Muscle layer of duodenum (tissue), 2 donors: ENCODE data around the gene KIAA1143.

Experiments used
- H3K27ac ChIP-seq: one replicate; pipeline ENCODE4 v1.7.0; 2013; ENCODE audit warnings: mild to moderate bottlenecking, low read length
- H3K27me3 ChIP-seq: one replicate; pipeline ENCODE4 v1.7.0; 2013; ENCODE audit warnings: low read depth, mild to moderate bottlenecking, control low read depth, low read length
- H3K36me3 ChIP-seq, 2 donors: one replicate each; pipeline ENCODE4 v1.7.0; 2013; ENCODE audit warnings: low read length in 2 of 2, control low read depth in 1 of 2, mild to moderate bottlenecking in 1 of 2; ENCODE audit not compliant: insufficient read depth in 2 of 2, control insufficient read depth in 1 of 2
- H3K4me1 ChIP-seq, 2 donors: one replicate each; pipeline ENCODE4 v1.7.0; 2013; ENCODE audit warnings: low read length in 2 of 2, mild to moderate bottlenecking in 2 of 2, control low read depth in 1 of 2, moderate library complexity in 1 of 2; ENCODE audit not compliant: insufficient read depth in 2 of 2, control insufficient read depth in 1 of 2
- H3K4me3 ChIP-seq, 2 donors: one replicate each; pipeline ENCODE4 v1.7.0; 2013; ENCODE audit warnings: low read length in 2 of 2, low read depth in 1 of 2, mild to moderate bottlenecking in 1 of 2
- H3K9me3 ChIP-seq, 2 donors: one replicate each; pipeline ENCODE4 v1.7.0; 2013; ENCODE audit warnings: low read length in 2 of 2, control low read depth in 1 of 2, mild to moderate bottlenecking in 1 of 2; ENCODE audit not compliant: control insufficient read depth in 1 of 2
- donor health status: healthy.

Gene KIAA1143

GRCh38 chr3:44761424-44762169 lies at the start of gene KIAA1143, which contains the start of gene KIF15:
KIAA1143 (minus strand) TSS chr3:44761619; CDS start chr3:44761602, 17 bp downstream.
KIF15 (plus strand) TSS chr3:44761794; CDS start chr3:44761866, 72 bp downstream.
- Histone ChIP-seq H3K4me3 (peak within 1 kb of the TSS; percentile 96 to 97), H3K36me3 (peaks cover 0 to 15% of the 10 kb centered on the region in 2 donors), H3K4me1 (peaks cover 0 to 16% of the 10 kb centered on the region in 2 donors), H3K27me3 (no peaks in the 10 kb centered on the region), H3K9me3 (peaks cover 0 to 3% of the 10 kb centered on the region in 2 donors), H3K27ac (peak within 1 kb of the TSS; percentile 86)

- no peaks in the 10 kb centered on the region for H3K9me3 ChIP-seq
- H3K27me3 ChIP-seq = no peaks in the 10 kb centered on the region
- H3K36me3 ChIP-seq = no peaks in the 10 kb centered on the region
- H3K4me3 ChIP-seq = no peak overlapping the region
- no peaks in the 10 kb centered on the region for H3K4me1 ChIP-seq
- H3K27ac ChIP-seq = no peak overlapping the region
These were observed 44.5 kb upstream of the KIAA1143 start for GRCh38 chr3:44805960-44806359.

GRCh38 chr3:44803298-44803697 lies 41.9 kb upstream of the KIAA1143 start:
- Histone ChIP-seq H3K27me3 (no peaks in the 10 kb centered on the region), H3K4me3 (no peak overlapping the region), H3K4me1 (no peaks in the 10 kb centered on the region), H3K27ac (no peak overlapping the region), H3K9me3 (no peaks in the 10 kb centered on the region), H3K36me3 (no peaks in the 10 kb centered on the region)

GRCh38 chr3:44802011-44802410 lies 40.6 kb upstream of the KIAA1143 start:
- H3K27ac ChIP-seq = no peak overlapping the region
- H3K4me1 ChIP-seq = no peaks in the 10 kb centered on the region
- H3K36me3 ChIP-seq = peaks cover 0 to 3% of the 10 kb centered on the region in 2 donors
- no peak overlapping the region for H3K4me3 ChIP-seq
- no peaks in the 10 kb centered on the region for H3K9me3 ChIP-seq
- no peaks in the 10 kb centered on the region for H3K27me3 ChIP-seq

GRCh38 chr3:44795197-44795596 lies 33.8 kb upstream of the KIAA1143 start:
- Histone ChIP-seq H3K9me3 (no peaks in the 10 kb centered on the region), H3K4me1 (no peaks in the 10 kb centered on the region), H3K4me3 (no peak overlapping the region), H3K36me3 (peaks cover 0 to 3% of the 10 kb centered on the region in 2 donors), H3K27ac (no peak overlapping the region), H3K27me3 (no peaks in the 10 kb centered on the region)

GRCh38 chr3:44782891-44783290 lies 21.5 kb upstream of the KIAA1143 start:
- H3K36me3 ChIP-seq = no peaks in the 10 kb centered on the region
- H3K9me3 ChIP-seq = no peaks in the 10 kb centered on the region
- no peaks in the 10 kb centered on the region for H3K4me1 ChIP-seq
- no peak overlapping the region for H3K4me3 ChIP-seq
- no peak overlapping the region for H3K27ac ChIP-seq
- H3K27me3 ChIP-seq = no peaks in the 10 kb centered on the region

- Histone ChIP-seq H3K9me3 (peaks cover 4 to 9% of the 10 kb centered on the region in 2 donors), H3K4me3 (no peak overlapping the region), H3K27ac (no peak overlapping the region), H3K27me3 (no peaks in the 10 kb centered on the region), H3K36me3 (no peaks in the 10 kb centered on the region), H3K4me1 (no peaks in the 10 kb centered on the region)
These were observed 10.7 kb upstream of the KIAA1143 start for GRCh38 chr3:44772099-44772442.

- Histone ChIP-seq H3K36me3 (no peaks in the 10 kb centered on the region), H3K4me3 (no peak overlapping the region), H3K27ac (no peak overlapping the region), H3K27me3 (no peaks in the 10 kb centered on the region), H3K4me1 (no peaks in the 10 kb centered on the region), H3K9me3 (peaks cover 4 to 9% of the 10 kb centered on the region in 2 donors)
These were observed 10.1 kb upstream of the KIAA1143 start for GRCh38 chr3:44771424-44772098.

GRCh38 chr3:44764248-44764647 lies 2.8 kb upstream of the KIAA1143 start:
- no peaks in the 10 kb centered on the region for H3K9me3 ChIP-seq
- H3K36me3 ChIP-seq = peaks cover 0 to 1% of the 10 kb centered on the region in 2 donors
- no peak overlapping the region for H3K27ac ChIP-seq
- H3K27me3 ChIP-seq = no peaks in the 10 kb centered on the region
- no peak overlapping the region for H3K4me3 ChIP-seq
- H3K4me1 ChIP-seq = peaks cover 0 to 16% of the 10 kb centered on the region in 2 donors

GRCh38 chr3:44762690-44763089 lies 1.3 kb upstream of the KIAA1143 start:
- peak overlapping the region; percentile 96 to 97 for H3K4me3 ChIP-seq
- no peaks in the 10 kb centered on the region for H3K27me3 ChIP-seq
- H3K27ac ChIP-seq = no peak overlapping the region
- H3K36me3 ChIP-seq = peaks cover 0 to 15% of the 10 kb centered on the region in 2 donors
- peaks cover 0 to 3% of the 10 kb centered on the region in 2 donors for H3K9me3 ChIP-seq
- H3K4me1 ChIP-seq = peaks cover 0 to 16% of the 10 kb centered on the region in 2 donors

- peaks cover 0 to 16% of the 10 kb centered on the region in 2 donors for H3K4me1 ChIP-seq
- H3K4me3 ChIP-seq = peak overlapping the region; percentile 96 to 97
- peaks cover 0 to 3% of the 10 kb centered on the region in 2 donors for H3K9me3 ChIP-seq
- no peak overlapping the region for H3K27ac ChIP-seq
- no peaks in the 10 kb centered on the region for H3K27me3 ChIP-seq
- peaks cover 0 to 15% of the 10 kb centered on the region in 2 donors for H3K36me3 ChIP-seq
These were observed 805 bp upstream of the KIAA1143 start for GRCh38 chr3:44762170-44762677.
